H1 (cell line): ENCODE data around the gene PFDN5. TPM values are rescaled to one million over a fixed set of nuclear protein-coding genes. Genes with fewer than 3 reads are reported as not detected.

Source experiments
- ASH2L ChIP-seq: fragments of 200-600, 300-600 bp; sonication (generic); IDR thresholded peaks from one replicate; pipeline ENCODE4 v1.7.1; 2017; ENCODE audit warnings: low read length
- EGR1 ChIP-seq: IDR thresholded peaks from 2 replicates; pipeline ENCODE4 v1.6.1; 2011; ENCODE audit warnings: low read depth, low read length, borderline replicate concordance
- HDAC2 ChIP-seq, 2 experiments: fragments of 300-600 bp in 1 of 2; sonication (generic) in 1 of 2; IDR thresholded peaks; 2 replicates each; pipeline ENCODE4 v1.6.1; 2011 to 2012; ENCODE audit warnings: low read depth in 2 of 2, low read length in 2 of 2, mild to moderate bottlenecking in 2 of 2, moderate library complexity in 2 of 2, borderline replicate concordance in 1 of 2, inconsistent platforms in 1 of 2
- POLR2A ChIP-seq, 2 experiments: IDR thresholded peaks; 1 replicate in 1 of 2; 2 replicates in 1 of 2; pipeline ENCODE4 v1.6.1; 2011; ENCODE audit warnings: low read depth in 2 of 2, low read length in 2 of 2, mild to moderate bottlenecking in 2 of 2; ENCODE audit errors: control extremely low read depth in 1 of 2
- SIN3A ChIP-seq, 2 experiments: IDR thresholded peaks in 1 of 2; conservative IDR thresholded peaks in 1 of 2; 2 replicates each; pipeline ENCODE4 v1.6.1; 2011 to 2012; ENCODE audit warnings: low read length in 2 of 2, improper control_type of control experiment in 1 of 2, low read depth in 1 of 2, mild to moderate bottlenecking in 1 of 2
- SP2 ChIP-seq: IDR thresholded peaks from 2 replicates; pipeline ENCODE4 v1.6.1; 2012; ENCODE audit warnings: mild to moderate bottlenecking, low read length, inconsistent platforms
- TBP ChIP-seq: IDR thresholded peaks from 2 replicates; pipeline ENCODE4 v1.6.1; 2011; ENCODE audit warnings: low read depth, low read length, improper control_type of control experiment
- polyA plus RNA-seq, 7 experiments: library from polyadenylated mRNA; depleted of rRNA in 3 of 7; stranded (reverse) in 5 of 7; unstranded in 2 of 7; fragments of >200 nt in 5 of 7; fragments of 200-250 nt in 2 of 7; gene quantifications; 1 replicate in 5 of 7; 2 replicates in 1 of 7; 4 replicates in 1 of 7; pipeline versions ENCODE4 v1.2.1 to v1.2.3, GENCODE V29; 2011 to 2013; ENCODE audit warnings: missing spikeins in 2 of 7, mixed read lengths in 2 of 7
- total RNA-seq: library from RNA; stranded (reverse); fragmentation: NEBNext Ultra II Directional; extraction: Animal tissue kit (Norgen Biotek cat#: 25700); gene quantifications from 2 replicates; pipeline ENCODE4 v1.2.1, GENCODE V29; 2021

PFDN5 gene
- total and polyA plus RNA-seq, 2 of the 8 experiments (the other 6 are each of a cell fraction or from before 2014, with no cell fraction given): 290 to 630 TPM

GRCh38 chr12:53299454-53300180 lies 4.3 kb downstream of the PFDN5 start, which contains the start of gene MYG1 (continued):
- peak; percentile 93 to 97 for TF ChIP-seq SIN3A (conservative IDR thresholded peaks at IDR 0.05 in 1 of 2, IDR thresholded peaks at IDR 0.05 in 1 of 2; ENCODE audit: low read depth in 1 of 2, low read length in 2 of 2)
- peak; percentile 76; the same call in 1 of the 2 replicates for TF ChIP-seq EGR1
- TF ChIP-seq ASH2L: peak; percentile 92
- peak in 1 of 2 experiments; percentile 91; a peak in 1 of 4 replicates for TF ChIP-seq HDAC2 (IDR thresholded peaks at IDR 0.05; ENCODE audit: borderline replicate concordance in 1 of 2, low read depth in 2 of 2, low read length in 2 of 2)
- TF ChIP-seq SP2: no peak
- peak; percentile 58 to 89 for TF ChIP-seq POLR2A (IDR thresholded peaks at IDR 0.05; ENCODE audit: control extremely low read depth in 1 of 2, low read depth in 2 of 2, low read length in 2 of 2)
- TF ChIP-seq TBP: 0 out of 2 replicates have a peak, but pooled peaks have one; percentile 36
